Cardiac muscle cell (in vitro differentiated cells and primary cell): ENCODE data around the gene DNAAF3. TPM values are rescaled to one million over a fixed set of nuclear protein-coding genes. Genes with fewer than 3 reads are reported as not detected.
"Not testable (repeated sequence)": the region's sequence is repeated elsewhere in the genome, so short reads cannot be mapped to it uniquely, and the experiment has no call there.

ENCODE experiments used
- DNase-seq, 2 donors: peaks; one replicate each; pipeline versions ENCODE4 v3.0.0 to v3.0.0-alpha.2; 2010 to 2017; ENCODE audit warnings: low read depth in 1 of 2, low spot score in 1 of 2
- H3K27ac ChIP-seq: fragments of 200-600 bp; sonication (generic); 2 replicates; pipeline ENCODE4 v1.5.1; 2016
- H3K27me3 ChIP-seq: fragments of 200-600 bp; sonication (generic); 2 replicates; pipeline ENCODE4 v1.6.0; 2016; ENCODE audit warnings: control low read depth
- H3K36me3 ChIP-seq: fragments of 200-600 bp; sonication (generic); 2 replicates; pipeline ENCODE4 v1.5.1; 2016; ENCODE audit warnings: control low read depth
- H3K4me1 ChIP-seq: fragments of 200-600 bp; sonication (generic); 2 replicates; pipeline ENCODE4 v1.8.1; 2017; ENCODE audit warnings: low read depth, mild to moderate bottlenecking, mixed run types
- H3K4me3 ChIP-seq: fragments of 200-600 bp; sonication (generic); 2 replicates; pipeline ENCODE4 v1.5.1; 2016; ENCODE audit warnings: mild to moderate bottlenecking
- H3K9me3 ChIP-seq: fragments of 200-600 bp; sonication (generic); 2 replicates; pipeline ENCODE4 v1.5.1; 2017; ENCODE audit warnings: low read depth, mild to moderate bottlenecking, control low read depth
- CTCF ChIP-seq: IDR thresholded peaks from 2 replicates; pipeline ENCODE4 v1.5.1; 2012; ENCODE audit warnings: low read depth, mild to moderate bottlenecking, low read length
- polyA plus RNA-seq: library from polyadenylated mRNA; unstranded; fragments of >200 nt; fragmentation: Nextera tagmentation; extraction: Ambion mirVana; gene quantifications from 2 replicates; pipeline ENCODE4 v1.2.1, GENCODE V29; 2016
- total RNA-seq: library from RNA; depleted of rRNA; stranded (reverse); fragments of >200 nt; gene quantifications from 2 replicates; pipeline ENCODE4 v1.2.3, GENCODE V29; 2016

Gene DNAAF3
- total and polyA plus RNA-seq, 2 experiments from 2014 or later = 3.5 to 14.3 TPM

GRCh38 chr19:55174425-55175116 is 8.2 kb upstream of the DNAAF3 start:
- H3K4me1 ChIP-seq = no peaks in the 10 kb centered on the region
- H3K4me3 ChIP-seq = no peak overlapping the region
- H3K36me3 ChIP-seq = no peaks in the 10 kb centered on the region
- H3K27ac ChIP-seq = no peak overlapping the region
- DNase-seq = no peak
- H3K27me3 ChIP-seq = peaks cover 95% of the 10 kb centered on the region
- no peaks in the 10 kb centered on the region for H3K9me3 ChIP-seq
- TF ChIP-seq CTCF = no peak

- H3K9me3 ChIP-seq = no peaks in the 10 kb centered on the region
- no peak overlapping the region for H3K27ac ChIP-seq
- no peak for TF ChIP-seq CTCF
- no peaks in the 10 kb centered on the region for H3K36me3 ChIP-seq
- peaks cover 96% of the 10 kb centered on the region for H3K27me3 ChIP-seq
- peak; percentile 50 to 83 for DNase-seq
- H3K4me3 ChIP-seq = peak overlapping the region; percentile 30
- no peaks in the 10 kb centered on the region for H3K4me1 ChIP-seq
These were observed 7.4 kb upstream of the DNAAF3 start for GRCh38 chr19:55173714-55174409.

- no peaks in the 10 kb centered on the region for H3K9me3 ChIP-seq
- no peak overlapping the region for H3K27ac ChIP-seq
- H3K27me3 ChIP-seq = peaks cover 99% of the 10 kb centered on the region
- no peaks in the 10 kb centered on the region for H3K36me3 ChIP-seq
- H3K4me3 ChIP-seq = peak overlapping the region; percentile 30
- DNase-seq = no peak
- TF ChIP-seq CTCF = no peak
- no peaks in the 10 kb centered on the region for H3K4me1 ChIP-seq
These were observed 6.8 kb upstream of the DNAAF3 start for GRCh38 chr19:55173186-55173713.

GRCh38 chr19:55172741-55173140 is 6.3 kb upstream of the DNAAF3 start:
- Histone ChIP-seq H3K36me3 (no peaks in the 10 kb centered on the region), H3K4me1 (no peaks in the 10 kb centered on the region), H3K27me3 (peaks cover 94% of the 10 kb centered on the region), H3K27ac (no peak overlapping the region), H3K9me3 (no peaks in the 10 kb centered on the region), H3K4me3 (no peak overlapping the region)
- peak in 1 of 2 donors; percentile 52 for DNase-seq
- TF ChIP-seq CTCF = no peak

GRCh38 chr19:55172318-55172717 is 5.9 kb upstream of the DNAAF3 start:
- not testable (repeated sequence) for H3K4me1 ChIP-seq, H3K9me3 ChIP-seq, DNase-seq, H3K4me3 ChIP-seq, H3K27ac ChIP-seq, H3K36me3 ChIP-seq
- H3K27me3 ChIP-seq = peaks cover 90% of the 10 kb centered on the region

GRCh38 chr19:55171440-55171839 is 5.0 kb upstream of the DNAAF3 start:
- no peaks in the 10 kb centered on the region for H3K36me3 ChIP-seq
- no peaks in the 10 kb centered on the region for H3K4me1 ChIP-seq
- no peaks in the 10 kb centered on the region for H3K9me3 ChIP-seq
- H3K27me3 ChIP-seq = peaks cover 81% of the 10 kb centered on the region
- DNase-seq = no peak
- H3K27ac ChIP-seq = no peak overlapping the region
- TF ChIP-seq CTCF = no peak
- H3K4me3 ChIP-seq = no peak overlapping the region
